SIG-M5 (cell line): ENCODE data around the gene CHN2.
A peak's percentile ranks its signal among the peaks of the same experiment; 100 is the strongest.

Source experiments
- DNase-seq: peaks from one replicate; lab custom pipeline; 2025; lab: John Stamatoyannopoulos, UW

The CHN2 gene

GRCh38 chr7:29310625-29311024, 116.0 kb downstream of the CHN2 start:
- no peak for DNase-seq

GRCh38 chr7:29311314-29311713, 116.7 kb downstream of the CHN2 start:
- DNase-seq = no peak

DNA sequence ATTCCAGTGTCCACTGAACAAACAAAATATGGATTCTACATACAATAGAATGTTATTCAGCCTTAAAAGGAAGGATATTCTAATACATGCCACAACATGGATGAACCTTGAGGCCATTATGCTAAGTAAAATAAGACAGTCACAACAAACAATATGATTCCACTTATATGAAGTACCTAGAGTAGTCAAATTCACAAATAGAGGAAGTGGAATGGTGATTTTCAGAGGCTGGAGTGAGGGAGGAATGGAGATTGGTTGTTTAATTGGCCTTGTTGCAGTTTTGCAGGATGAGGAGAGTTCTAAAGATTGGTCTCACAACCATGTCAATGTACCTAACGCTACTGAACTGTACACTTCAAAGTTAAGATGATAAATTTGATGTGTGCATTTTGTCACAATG, 119.6 kb downstream of the CHN2 start:
- DNase-seq = no peak

DNA sequence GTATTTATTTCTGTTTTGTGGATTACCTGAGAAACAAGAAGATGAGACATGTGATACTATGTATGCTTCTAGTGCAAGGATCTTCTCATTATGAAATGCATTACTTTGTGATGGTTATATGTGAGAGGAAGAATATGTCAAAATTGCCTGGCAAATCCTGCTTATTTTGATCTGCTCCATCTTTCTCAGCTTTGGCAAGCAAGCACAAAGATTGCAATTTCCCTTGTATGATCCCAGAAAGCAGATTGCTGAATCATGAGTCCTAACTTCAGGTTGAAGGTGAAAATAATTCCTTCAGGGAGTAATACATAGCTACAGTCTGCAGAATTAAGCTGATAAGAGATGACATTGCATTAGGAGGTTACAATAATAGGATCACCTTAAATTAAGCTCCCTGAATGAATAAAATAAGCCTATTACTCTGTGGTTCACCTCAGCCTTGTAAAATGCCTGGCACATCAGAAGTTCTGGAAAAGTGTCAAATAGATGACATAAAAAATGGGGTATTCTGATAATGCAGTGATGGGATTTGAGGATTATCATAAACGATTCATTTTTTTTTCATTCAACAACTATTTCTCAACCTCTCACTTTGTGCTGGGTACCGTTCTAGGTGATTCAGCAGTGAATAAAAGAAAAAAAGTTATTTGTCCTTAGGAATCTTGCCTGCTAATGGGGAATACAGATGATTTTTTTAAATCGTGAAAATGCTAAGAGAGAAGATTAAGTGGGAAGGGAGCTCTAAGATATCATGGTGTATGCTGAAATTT, 120.7 kb downstream of the CHN2 start:
- no peak for DNase-seq

GRCh38 chr7:29315892-29316270, 121.3 kb downstream of the CHN2 start:
- DNase-seq = no peak

GRCh38 chr7:29316926-29317325, 122.4 kb downstream of the CHN2 start:
- DNase-seq = no peak

DNA sequence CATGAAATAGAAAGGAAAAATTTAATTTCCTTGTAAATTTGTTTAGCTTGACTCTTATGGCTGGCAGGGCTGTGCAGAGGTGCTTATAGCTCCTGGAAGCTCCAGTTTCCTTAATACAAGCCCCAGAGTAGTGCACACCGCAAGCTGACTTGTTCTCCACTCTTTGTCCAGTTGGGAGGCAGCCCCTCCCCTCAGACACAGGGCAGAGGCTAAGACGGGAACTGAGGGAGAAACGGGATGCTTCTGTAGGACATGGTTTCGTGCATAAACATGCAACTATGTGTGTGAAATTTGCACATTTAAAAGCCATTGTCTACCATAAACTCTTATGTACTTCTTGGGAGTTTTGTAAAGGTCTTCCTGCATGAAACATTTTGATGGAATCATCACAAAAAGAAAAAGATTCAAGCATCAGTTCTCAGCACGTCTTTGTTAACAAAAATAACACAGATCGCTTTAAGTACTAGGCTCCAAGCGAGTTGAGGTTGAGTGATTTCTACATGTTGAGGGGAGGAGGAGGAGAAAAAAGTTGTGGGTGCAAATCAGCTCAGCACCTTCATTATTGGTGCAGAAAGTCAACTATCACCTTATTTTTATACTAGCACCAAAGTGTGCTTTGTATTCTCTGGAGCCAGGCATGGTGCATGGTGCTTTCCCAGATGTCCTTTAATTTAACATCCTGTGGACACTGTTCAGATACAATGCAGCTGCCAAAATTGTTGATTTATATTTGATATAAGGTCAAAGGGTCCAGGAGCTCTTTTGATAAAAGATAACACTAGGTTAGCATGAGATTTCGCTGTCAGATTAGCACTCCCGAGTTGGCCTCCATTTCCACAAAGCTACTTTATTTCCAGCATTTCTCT, 124.5 kb downstream of the CHN2 start:
- no peak for DNase-seq

GRCh38 chr7:29319719-29320521, 125.3 kb downstream of the CHN2 start:
- peak; percentile 90 for DNase-seq

GRCh38 chr7:29320577-29320976, 126.0 kb downstream of the CHN2 start:
- no peak for DNase-seq

DNA sequence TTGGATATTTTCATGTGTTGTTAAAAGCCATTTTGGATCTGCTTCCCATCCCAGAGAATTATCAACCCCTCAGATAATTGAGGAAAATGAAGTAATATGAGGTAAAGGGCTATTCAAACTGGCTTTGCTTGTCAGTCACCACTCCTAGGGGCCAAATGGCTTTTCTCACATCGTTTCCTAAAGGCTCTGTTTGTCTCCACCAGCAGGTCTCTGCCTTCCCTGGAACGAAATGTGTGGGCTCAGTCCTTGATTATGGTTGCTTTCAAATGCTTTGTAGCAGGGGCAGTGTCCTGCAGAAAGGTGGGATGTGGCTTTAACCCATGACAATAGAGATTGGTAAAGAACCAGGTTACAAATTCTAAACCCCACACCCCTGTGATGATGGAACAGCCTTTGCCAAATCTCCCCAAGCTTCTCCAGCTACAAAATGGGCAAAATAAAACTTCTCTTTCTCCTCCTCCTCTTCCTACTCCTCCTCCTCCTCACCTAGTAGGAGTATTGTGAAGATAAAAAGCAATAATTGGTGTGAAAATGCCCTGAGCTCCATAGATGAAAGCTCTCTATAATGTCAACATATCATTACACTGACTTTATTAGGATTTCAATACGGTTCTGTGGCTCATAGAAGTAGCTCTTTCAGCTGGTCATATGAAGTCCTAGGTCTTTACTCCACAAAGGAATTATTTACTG, 127.6 kb downstream of the CHN2 start:
- no peak for DNase-seq

DNA sequence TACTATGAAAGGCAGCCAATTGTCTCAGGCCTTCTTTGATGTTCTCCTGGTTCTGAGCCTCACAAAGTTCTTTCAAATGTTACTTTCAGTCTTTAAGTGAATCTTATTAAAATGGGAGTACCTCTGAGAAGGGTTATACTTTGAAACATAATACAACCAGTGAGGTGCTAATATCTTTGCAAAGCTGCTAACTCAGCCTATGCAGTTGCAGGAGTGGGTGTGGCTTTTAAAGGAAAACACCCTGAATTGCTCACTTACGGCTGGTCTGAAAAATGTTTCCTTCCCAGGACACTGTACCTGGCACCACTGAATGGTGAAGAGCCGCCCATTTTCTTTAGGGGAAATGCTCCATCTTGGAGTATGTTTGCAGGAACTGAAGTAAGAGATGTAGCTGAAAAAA, 130.9 kb downstream of the CHN2 start:
- DNase-seq = no peak

DNA sequence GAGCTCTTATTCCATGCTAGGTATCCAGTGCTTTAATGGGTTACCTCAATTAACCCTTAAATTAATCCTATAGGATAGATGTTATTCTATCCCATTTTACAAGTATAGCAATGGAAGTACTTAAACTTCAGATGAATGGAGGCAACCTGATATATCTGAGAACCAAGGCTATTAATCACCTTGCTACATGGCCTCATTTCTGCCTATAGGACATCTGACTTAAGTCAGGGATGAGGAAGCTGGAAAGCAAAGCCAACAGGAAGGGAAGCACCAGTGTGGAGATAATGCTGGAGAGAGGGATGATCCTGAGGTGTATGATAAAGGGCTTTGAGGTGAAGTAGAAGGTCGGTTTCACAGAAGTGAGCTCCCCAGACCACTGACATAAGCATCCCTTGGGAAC, 132.3 kb downstream of the CHN2 start:
- DNase-seq = no peak

DNA sequence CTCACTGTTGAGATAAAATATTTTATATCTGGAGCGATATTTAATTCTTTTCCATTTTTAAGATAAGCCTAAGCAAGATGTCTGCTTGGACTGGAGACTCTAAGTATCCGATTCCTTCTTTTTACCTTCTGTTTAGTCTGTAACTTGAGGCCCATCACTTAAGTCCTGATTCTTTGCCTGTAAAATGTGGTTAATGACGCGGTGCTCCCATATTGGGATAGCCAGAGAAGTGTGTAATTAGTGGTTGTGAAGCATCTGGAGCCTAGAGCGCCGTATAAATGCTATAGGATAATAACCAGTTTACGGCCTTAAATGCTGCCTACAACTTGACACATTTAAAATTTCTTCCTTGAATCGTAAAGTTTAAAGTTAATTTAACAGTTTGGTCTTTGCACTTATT, 132.9 kb downstream of the CHN2 start:
- DNase-seq = no peak

- DNase-seq = no peak
Measured at GRCh38 chr7:29328045-29328444, 133.5 kb downstream of the CHN2 start.

DNA sequence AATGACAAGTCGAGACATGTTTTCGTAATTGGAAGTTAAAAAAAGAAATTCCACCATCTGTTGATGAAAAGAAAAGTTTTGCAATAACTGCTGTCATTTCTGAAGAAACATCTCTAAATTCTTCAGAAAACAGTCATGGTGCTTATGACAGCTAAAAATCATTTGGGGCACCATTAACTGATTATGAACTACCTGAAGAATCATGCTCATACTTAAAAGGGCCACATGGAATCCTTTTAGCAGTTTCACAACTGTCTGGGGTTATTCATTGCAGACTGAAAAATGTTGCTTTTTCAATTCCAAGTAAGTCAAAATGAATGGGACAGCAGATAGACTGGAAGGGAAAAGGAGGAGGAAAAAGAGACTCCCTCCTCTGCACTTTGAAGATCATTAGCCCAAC, 134.2 kb downstream of the CHN2 start:
- peak; percentile 17 for DNase-seq

DNA sequence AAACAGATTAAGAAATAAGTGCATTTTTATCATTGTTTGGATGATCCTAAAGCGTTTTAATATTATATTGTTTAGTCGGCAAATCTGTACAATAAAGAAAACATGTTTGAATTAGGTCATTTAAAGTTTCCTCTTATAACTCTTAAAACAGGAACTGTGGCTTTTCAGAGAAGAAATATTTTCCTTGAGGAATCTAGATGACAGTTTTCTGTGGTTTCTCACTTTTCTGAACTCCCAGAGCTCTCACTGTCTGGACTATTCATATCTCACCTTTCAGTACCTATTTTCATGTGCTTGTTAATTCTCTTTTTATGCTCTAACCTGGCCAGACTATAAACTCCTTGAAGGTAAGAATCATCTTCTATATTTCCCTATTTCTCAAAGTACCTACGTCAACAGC, 135.1 kb downstream of the CHN2 start:
- DNase-seq = no peak

DNA sequence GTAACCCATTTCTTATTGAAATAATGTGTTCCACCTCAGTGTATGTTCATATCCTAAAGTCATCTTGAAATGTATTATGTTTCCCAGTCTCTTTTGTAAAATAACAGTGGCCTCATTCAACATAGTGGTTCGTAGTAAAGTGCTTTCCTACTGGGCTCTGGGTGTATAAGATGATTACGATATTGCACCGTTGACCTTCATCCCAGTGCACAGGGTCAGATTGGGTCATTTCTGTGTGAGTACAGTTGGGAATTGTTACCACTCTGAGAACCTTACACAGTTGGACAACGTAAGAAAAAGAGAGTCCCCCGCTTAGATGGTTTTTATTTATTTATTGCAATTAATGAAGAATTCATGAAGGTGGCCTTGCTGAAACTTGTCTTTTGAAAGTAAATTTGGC, 135.6 kb downstream of the CHN2 start:
- DNase-seq = no peak

- DNase-seq = no peak
Measured at GRCh38 chr7:29331163-29331562, 136.6 kb downstream of the CHN2 start.

DNA sequence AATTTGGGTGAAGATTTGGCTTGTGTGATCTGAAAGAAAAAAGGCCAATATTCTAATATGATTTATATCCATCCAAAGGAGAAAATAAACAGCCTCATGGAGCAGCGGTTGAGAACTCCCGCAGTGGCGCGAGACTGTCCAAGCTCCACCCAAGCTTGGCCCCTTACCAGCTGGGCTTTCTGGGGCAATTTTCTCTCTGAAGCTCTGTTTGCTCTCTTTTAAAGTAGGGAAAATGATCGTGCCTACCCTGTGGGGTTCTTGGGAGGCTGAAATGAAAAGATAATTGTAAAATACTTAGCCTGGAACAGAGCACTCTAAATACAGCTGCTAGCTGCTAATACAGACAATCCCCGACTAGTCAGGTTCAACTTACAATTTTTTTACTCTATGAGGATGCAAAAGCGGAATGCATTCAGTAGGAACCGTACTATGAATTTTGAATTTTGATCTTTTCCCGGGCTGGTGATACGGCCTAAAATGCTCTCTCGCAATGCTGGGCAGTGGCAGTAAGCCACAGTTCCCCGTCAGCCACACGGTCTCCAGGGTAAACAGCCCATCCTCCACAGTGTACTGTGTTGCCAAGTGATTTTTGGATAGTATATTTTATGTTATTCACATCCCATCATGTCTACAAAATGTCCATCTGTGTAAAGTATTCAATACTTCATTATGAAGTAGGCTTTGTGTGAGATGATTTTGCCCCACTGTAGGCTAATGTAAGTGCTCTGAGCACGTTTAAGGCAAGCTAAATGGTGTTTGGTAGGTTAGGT, 137.7 kb downstream of the CHN2 start:
- DNase-seq = no peak

DNA sequence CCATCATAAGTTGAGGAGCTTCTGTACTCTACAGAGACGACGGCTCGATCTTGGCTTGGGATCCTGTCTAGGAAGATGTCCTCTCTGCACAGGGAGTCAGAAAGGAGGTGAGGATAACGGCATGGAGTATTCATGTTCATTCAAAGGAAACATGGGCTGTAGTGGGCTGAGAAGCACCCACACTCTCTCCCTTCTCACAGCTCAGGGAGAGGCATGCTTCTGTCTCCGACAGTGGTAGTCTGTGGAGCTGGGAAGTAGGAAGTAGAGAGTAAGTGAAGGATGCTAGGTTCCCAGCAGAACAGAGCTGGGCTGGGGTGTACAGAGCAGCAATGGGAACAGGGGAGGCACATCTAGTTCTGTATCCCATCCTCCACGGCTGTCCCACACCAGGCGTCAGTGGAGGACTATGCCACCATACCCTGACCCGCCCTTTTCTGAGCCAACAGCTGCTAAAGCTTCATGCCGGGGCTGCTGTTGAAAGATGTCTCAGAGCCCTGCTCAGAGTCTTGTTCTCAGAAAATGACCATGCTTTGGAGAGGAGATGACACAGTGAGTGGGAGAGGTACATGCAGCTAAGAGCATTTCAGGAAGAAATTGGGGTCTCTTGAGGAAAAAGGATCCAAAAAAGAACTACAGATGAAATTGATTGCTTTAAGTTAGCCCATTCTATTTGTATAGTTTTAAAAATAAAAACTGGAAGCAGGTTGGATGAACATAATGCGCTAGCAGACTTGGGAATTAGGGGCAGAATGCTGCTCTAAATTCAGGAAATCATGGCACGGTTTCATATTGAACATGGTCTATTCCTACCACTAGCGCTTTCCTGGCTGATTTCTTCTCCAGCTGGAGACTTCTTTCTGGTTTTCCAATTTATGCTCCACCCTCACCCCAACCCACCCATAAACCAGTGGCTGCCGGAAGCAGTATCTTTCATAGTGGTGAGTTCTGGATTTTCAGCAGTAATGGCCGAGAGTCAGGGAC, 138.6 kb downstream of the CHN2 start:
- DNase-seq = no peak
